OCI-LY1 (cell line): ENCODE results near the gene LTBP1.

Source experiments
- H2AFZ ChIP-seq: fragments of 200-600 bp; sonication (generic), shearing (Covaris generic); 2 replicates; pipeline ENCODE4 v1.6.0; 2014; ENCODE audit warnings: antibody characterized with exemption, mild to moderate bottlenecking, low read length
- H3F3A ChIP-seq: fragments of 200-600 bp; sonication (generic), shearing (Covaris generic); 2 replicates; pipeline ENCODE4 v1.6.0; 2014; ENCODE audit warnings: mild to moderate bottlenecking, antibody characterized with exemption, low read length, moderate library complexity; ENCODE audit not compliant: insufficient read depth
- H3K27ac ChIP-seq: fragments of 200-600 bp; sonication (generic); 2 replicates; pipeline ENCODE4 v1.5.1; 2014; ENCODE audit warnings: low read length, mixed run types, mild to moderate bottlenecking, low read depth; ENCODE audit not compliant: poor library complexity, severe bottlenecking
- H3K27me3 ChIP-seq: fragments of 200-600 bp; sonication (generic); 2 replicates; pipeline ENCODE4 v1.6.0; 2014; ENCODE audit warnings: antibody characterized with exemption, mild to moderate bottlenecking, low read length, moderate library complexity; ENCODE audit not compliant: insufficient read depth
- H3K36me3 ChIP-seq: fragments of 200-600 bp; sonication (generic); 2 replicates; pipeline ENCODE4 v1.6.1; 2014; ENCODE audit warnings: mild to moderate bottlenecking, antibody characterized with exemption, low read length, moderate library complexity, mixed read lengths; ENCODE audit not compliant: insufficient read depth
- H3K4me1 ChIP-seq: fragments of 200-600 bp; sonication (generic); 2 replicates; pipeline ENCODE4 v1.5.1; 2014; ENCODE audit warnings: mild to moderate bottlenecking, low read length, moderate library complexity; ENCODE audit not compliant: insufficient read depth, severe bottlenecking
- H3K4me2 ChIP-seq: fragments of 200-600 bp; sonication (generic), shearing (Covaris generic); 2 replicates; pipeline ENCODE4 v1.6.1; 2014; ENCODE audit warnings: low read length
- H3K4me3 ChIP-seq: fragments of 200-600 bp; sonication (generic); 2 replicates; pipeline ENCODE4 v1.5.1; 2014; ENCODE audit warnings: low read length, low read depth, mild to moderate bottlenecking, mixed read lengths; ENCODE audit not compliant: poor library complexity, severe bottlenecking
- H3K79me2 ChIP-seq: fragments of 200-600 bp; shearing (Covaris generic); 2 replicates; pipeline ENCODE4 v1.6.1; 2016; ENCODE audit warnings: mixed run types, low read length, mixed read lengths; ENCODE audit not compliant: insufficient read depth
- H3K9ac ChIP-seq: fragments of 200-600 bp; sonication (generic), shearing (Covaris generic); 2 replicates; pipeline ENCODE4 v1.6.1; 2014; ENCODE audit warnings: mild to moderate bottlenecking, low read length, mixed read lengths
- H3K9me2 ChIP-seq: fragments of 200-600 bp; sonication (generic), shearing (Covaris generic); 2 replicates; pipeline ENCODE4 v1.6.1; 2014; ENCODE audit warnings: low read depth, mild to moderate bottlenecking, low read length, mixed read lengths
- H3K9me3 ChIP-seq: fragments of 200-600 bp; shearing (Covaris generic); 2 replicates; pipeline ENCODE4 v1.6.1; 2014; ENCODE audit warnings: low read length, mixed read lengths
- H4K20me1 ChIP-seq: fragments of 200-600 bp; sonication (generic), shearing (Covaris generic); 2 replicates; pipeline ENCODE4 v1.6.0; 2016; ENCODE audit warnings: mild to moderate bottlenecking, low read length; ENCODE audit not compliant: insufficient read depth
- CTCF ChIP-seq: fragments of 200-600 bp; sonication (generic), shearing (Covaris generic); IDR thresholded peaks from 2 replicates; pipeline ENCODE4 v1.5.1; 2017; ENCODE audit warnings: mild to moderate bottlenecking, antibody characterized with exemption, low read length, moderate library complexity, mixed read lengths
- EZH2 ChIP-seq: fragments of 200-600 bp; sonication (generic), shearing (Covaris generic); IDR thresholded peaks from 2 replicates; pipeline ENCODE4 v1.8.0; 2017; ENCODE audit warnings: borderline replicate concordance, mixed run types, mild to moderate bottlenecking, antibody characterized with exemption, low read length, moderate library complexity, mixed read lengths

Gene LTBP1

GRCh38 chr2:33238111-33238510, 291.4 kb downstream of the LTBP1 start:
- Histone ChIP-seq H3K79me2 (no peaks in the 10 kb centered on the region), H3K4me1 (peaks cover 29% of the 10 kb centered on the region), H4K20me1 (no peaks in the 10 kb centered on the region), H3K9me3 (no peaks in the 10 kb centered on the region), H3K4me3 (no peak overlapping the region), H2AFZ (no peak overlapping the region), H3K9me2 (no peaks in the 10 kb centered on the region), H3K27me3 (no peaks in the 10 kb centered on the region), H3K36me3 (peaks cover 40% of the 10 kb centered on the region), H3F3A (no peaks in the 10 kb centered on the region), H3K4me2 (no peak overlapping the region), H3K27ac (no peak overlapping the region), H3K9ac (no peak overlapping the region)
- TF ChIP-seq CTCF (no peak), EZH2 (no peak)

- H3K36me3 ChIP-seq: peaks cover 41% of the 10 kb centered on the region
- no peak overlapping the region for H3K4me2 ChIP-seq
- H3K9me2 ChIP-seq: no peaks in the 10 kb centered on the region
- H2AFZ ChIP-seq: no peak overlapping the region
- no peaks in the 10 kb centered on the region for H3K79me2 ChIP-seq
- H3F3A ChIP-seq: no peaks in the 10 kb centered on the region
- no peak overlapping the region for H3K4me3 ChIP-seq
- no peak for TF ChIP-seq CTCF
- no peak for TF ChIP-seq EZH2
- no peaks in the 10 kb centered on the region for H3K9me3 ChIP-seq
- no peaks in the 10 kb centered on the region for H4K20me1 ChIP-seq
- no peaks in the 10 kb centered on the region for H3K27me3 ChIP-seq
- H3K4me1 ChIP-seq: peaks cover 36% of the 10 kb centered on the region
- H3K27ac ChIP-seq: no peak overlapping the region
- H3K9ac ChIP-seq: no peak overlapping the region
These were observed 293.4 kb downstream of the LTBP1 start for GRCh38 chr2:33240178-33240577.

GRCh38 chr2:33241072-33241471, 294.3 kb downstream of the LTBP1 start:
- no peak overlapping the region; the same call in 1 of the 2 replicates for H3K4me2 ChIP-seq

More at GRCh38 chr2:33241072-33241471, 294.3 kb downstream of the LTBP1 start:
- Histone ChIP-seq H3K27me3 (no peaks in the 10 kb centered on the region), H3K4me3 (no peak overlapping the region), H3K79me2 (no peaks in the 10 kb centered on the region), H3F3A (no peaks in the 10 kb centered on the region), H3K4me1 (peaks cover 36% of the 10 kb centered on the region), H3K9me2 (no peaks in the 10 kb centered on the region), H3K9ac (no peak overlapping the region), H4K20me1 (no peaks in the 10 kb centered on the region), H2AFZ (no peak overlapping the region), H3K9me3 (no peaks in the 10 kb centered on the region), H3K27ac (peak overlapping the region; percentile 45), H3K36me3 (peaks cover 49% of the 10 kb centered on the region)
- TF ChIP-seq EZH2 (no peak), CTCF (no peak)
